ENCODE data around the gene DAP. TPM values are rescaled to one million over a fixed set of nuclear protein-coding genes. Genes with fewer than 3 reads are reported as not detected.

DAP gene
- polyA plus RNA-seq, 1 donor (not counting 4 experiments of a cell fraction or from before 2014, with no cell fraction given): 30.4 TPM

DNA sequence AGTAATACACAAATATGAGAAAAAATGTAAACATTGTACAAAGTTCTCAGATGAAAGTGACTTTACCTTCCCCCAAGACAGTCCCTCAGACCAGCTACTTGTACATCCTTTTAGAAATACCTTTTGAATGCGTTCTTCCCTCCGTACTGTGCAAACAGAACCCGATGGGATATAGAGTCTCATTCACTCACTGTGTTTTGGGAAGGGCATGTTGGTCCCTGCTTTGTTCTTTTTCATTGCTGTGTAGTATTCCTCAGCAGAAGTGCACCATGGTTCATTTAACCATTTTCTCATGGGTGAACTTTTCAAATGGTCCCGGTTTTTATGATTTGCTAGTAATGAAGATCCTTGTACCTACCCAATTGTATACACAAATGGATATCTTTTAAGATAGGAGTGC lies 102.8 kb downstream of the DAP start:
- Histone ChIP-seq H3K79me2 (ENCODE audit: control insufficient read depth, insufficient read depth, low read length) (no peaks in the 10 kb centered on the region), H3K9ac (ENCODE audit: control insufficient read depth, extremely low read depth, insufficient read depth, low read length) (no peak overlapping the region), H3K9me3 (ENCODE audit: control insufficient read depth, low read depth, low read length) (no peaks in the 10 kb centered on the region), H3K27me3 (ENCODE audit: control insufficient read depth, extremely low read depth, insufficient read depth, low read length) (no peaks in the 10 kb centered on the region), H3K4me1 (ENCODE audit: control insufficient read depth, extremely low read depth, insufficient read depth, low read length) (no peaks in the 10 kb centered on the region), H3K4me3 (ENCODE audit: control insufficient read depth in 2 of 3, extremely low read depth in 1 of 3, insufficient read depth in 2 of 3, low read depth in 1 of 3, low read length in 3 of 3) (no peak overlapping the region), H3K4me2 (ENCODE audit: control insufficient read depth, extremely low read depth, insufficient read depth, low read depth, low read length) (no peak overlapping the region), H3K27ac (ENCODE audit: control insufficient read depth, insufficient read depth, low read length) (no peak overlapping the region), H3K9me1 (ENCODE audit: control insufficient read depth, extremely low read depth, insufficient read depth, low read length) (no peaks in the 10 kb centered on the region), H2AFZ (ENCODE audit: control insufficient read depth, low read length) (no peak overlapping the region), H3K36me3 (ENCODE audit: control insufficient read depth in 2 of 2, extremely low read depth in 1 of 2, insufficient read depth in 2 of 2, low read length in 2 of 2) (no peaks in the 10 kb centered on the region), H4K20me1 (ENCODE audit: control insufficient read depth, extremely low read depth, insufficient read depth, low read length) (no peaks in the 10 kb centered on the region)
- dilution Hi-C loops (cut with MboI; ENCODE audit: extremely low pct_ligation_motif_present, low sequenced_read_pairs): no loop called here
- TF ChIP-seq EZH2 (IDR thresholded peaks at IDR 0.05; ENCODE audit: low read length): no peak
- TF ChIP-seq, protein P1, sequence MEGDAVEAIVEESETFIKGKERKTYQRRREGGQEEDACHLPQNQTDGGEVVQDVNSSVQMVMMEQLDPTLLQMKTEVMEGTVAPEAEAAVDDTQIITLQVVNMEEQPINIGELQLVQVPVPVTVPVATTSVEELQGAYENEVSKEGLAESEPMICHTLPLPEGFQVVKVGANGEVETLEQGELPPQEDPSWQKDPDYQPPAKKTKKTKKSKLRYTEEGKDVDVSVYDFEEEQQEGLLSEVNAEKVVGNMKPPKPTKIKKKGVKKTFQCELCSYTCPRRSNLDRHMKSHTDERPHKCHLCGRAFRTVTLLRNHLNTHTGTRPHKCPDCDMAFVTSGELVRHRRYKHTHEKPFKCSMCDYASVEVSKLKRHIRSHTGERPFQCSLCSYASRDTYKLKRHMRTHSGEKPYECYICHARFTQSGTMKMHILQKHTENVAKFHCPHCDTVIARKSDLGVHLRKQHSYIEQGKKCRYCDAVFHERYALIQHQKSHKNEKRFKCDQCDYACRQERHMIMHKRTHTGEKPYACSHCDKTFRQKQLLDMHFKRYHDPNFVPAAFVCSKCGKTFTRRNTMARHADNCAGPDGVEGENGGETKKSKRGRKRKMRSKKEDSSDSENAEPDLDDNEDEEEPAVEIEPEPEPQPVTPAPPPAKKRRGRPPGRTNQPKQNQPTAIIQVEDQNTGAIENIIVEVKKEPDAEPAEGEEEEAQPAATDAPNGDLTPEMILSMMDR (optimal IDR thresholded peaks at IDR 0.05 in 1 of 3, IDR thresholded peaks at IDR 0.05 in 1 of 3, conservative IDR thresholded peaks at IDR 0.05 in 1 of 3; ENCODE audit: extremely low read depth in 1 of 3, insufficient read depth in 2 of 3, low read length in 3 of 3): no peak
- no peak for FAIRE-seq
- DNase-seq (ENCODE audit: low read depth, low spot score): no peak

- no peaks in the 10 kb centered on the region for H3K4me1 ChIP-seq (ENCODE audit: control insufficient read depth, extremely low read depth, insufficient read depth, low read length)
- H3K27me3 ChIP-seq (ENCODE audit: control insufficient read depth, extremely low read depth, insufficient read depth, low read length): no peaks in the 10 kb centered on the region
- H3K9me1 ChIP-seq (ENCODE audit: control insufficient read depth, extremely low read depth, insufficient read depth, low read length): no peaks in the 10 kb centered on the region
- H4K20me1 ChIP-seq (ENCODE audit: control insufficient read depth, extremely low read depth, insufficient read depth, low read length): no peaks in the 10 kb centered on the region
- H3K27ac ChIP-seq (ENCODE audit: control insufficient read depth, insufficient read depth, low read length): no peak overlapping the region
- no peak overlapping the region for H3K9ac ChIP-seq (ENCODE audit: control insufficient read depth, extremely low read depth, insufficient read depth, low read length)
- no peak overlapping the region for H2AFZ ChIP-seq (ENCODE audit: control insufficient read depth, low read length)
- no peak overlapping the region for H3K4me3 ChIP-seq (ENCODE audit: control insufficient read depth in 2 of 3, extremely low read depth in 1 of 3, insufficient read depth in 2 of 3, low read depth in 1 of 3, low read length in 3 of 3)
- no peaks in the 10 kb centered on the region for H3K36me3 ChIP-seq (ENCODE audit: control insufficient read depth in 2 of 2, extremely low read depth in 1 of 2, insufficient read depth in 2 of 2, low read length in 2 of 2)
- TF ChIP-seq EZH2 (IDR thresholded peaks at IDR 0.05; ENCODE audit: low read length): no peak
- TF ChIP-seq, protein P1 (optimal IDR thresholded peaks at IDR 0.05 in 1 of 3, IDR thresholded peaks at IDR 0.05 in 1 of 3, conservative IDR thresholded peaks at IDR 0.05 in 1 of 3; ENCODE audit: extremely low read depth in 1 of 3, insufficient read depth in 2 of 3, low read length in 3 of 3): no peak
- H3K4me2 ChIP-seq (ENCODE audit: control insufficient read depth, extremely low read depth, insufficient read depth, low read depth, low read length): no peak overlapping the region
- no peak for FAIRE-seq
- H3K9me3 ChIP-seq (ENCODE audit: control insufficient read depth, low read depth, low read length): no peaks in the 10 kb centered on the region
- no peak for DNase-seq (ENCODE audit: low read depth, low spot score)
- H3K79me2 ChIP-seq (ENCODE audit: control insufficient read depth, insufficient read depth, low read length): no peaks in the 10 kb centered on the region
- dilution Hi-C loops (cut with MboI; ENCODE audit: extremely low pct_ligation_motif_present, low sequenced_read_pairs): no loop called here
Measured at GRCh38 chr5:10655972-10656830, 104.8 kb downstream of the DAP start.

Data from keratinocyte (primary cell).